Head of caudate nucleus (tissue), 42 donors: ENCODE data around the gene KLHL35.

Experiments
- DNase-seq, 42 donors: peaks; one replicate each; pipeline versions ENCODE4 v3.0.0 to v3.0.0-alpha.2; 2020 to 2021; ENCODE audit warnings: mixed read lengths in 7 of 42
- intact Hi-C: fragments of 100-400 bp; cut with DNase I; formaldehyde crosslinking; loops from one replicate; pipeline ENCODE4 v1.15.0; 2022

KLHL35 gene

GRCh38 chr11:75471176-75471973, 38.4 kb upstream of the KLHL35 start:
- intact Hi-C loops: no loop called here
- DNase-seq: no peak

GRCh38 chr11:75470476-75471080, 37.6 kb upstream of the KLHL35 start:
- DNase-seq: no peak
- intact Hi-C loops: no loop called here

GRCh38 chr11:75469785-75470405, 36.9 kb upstream of the KLHL35 start:
- DNase-seq: no peak

GRCh38 chr11:75468534-75469340, 35.7 kb upstream of the KLHL35 start:
- no peak for DNase-seq
- intact Hi-C loops: no loop called here

More at GRCh38 chr11:75469785-75470405, 36.9 kb upstream of the KLHL35 start:
- intact Hi-C loops: no loop called here

DNA sequence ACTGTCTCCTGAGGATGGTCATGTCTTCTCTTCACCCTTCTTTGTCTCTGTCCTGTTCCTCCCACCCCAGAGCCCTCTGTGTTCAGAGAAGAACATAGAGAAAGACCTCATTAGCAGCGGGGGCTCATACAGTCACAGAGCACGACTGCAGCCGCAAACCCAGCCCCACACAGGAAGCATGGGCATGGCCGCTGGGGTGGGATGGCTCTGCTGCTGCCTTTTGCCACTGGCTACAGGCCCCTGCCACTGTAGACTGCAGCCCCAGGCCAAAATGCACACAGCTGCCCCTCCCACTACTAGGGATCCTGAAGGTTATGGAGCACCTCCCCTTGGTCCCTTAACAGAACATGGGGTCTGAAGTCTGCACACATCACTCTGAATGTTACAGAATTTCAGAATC, 34.9 kb upstream of the KLHL35 start:
- no peak for DNase-seq
- intact Hi-C loops: no loop called here

DNA sequence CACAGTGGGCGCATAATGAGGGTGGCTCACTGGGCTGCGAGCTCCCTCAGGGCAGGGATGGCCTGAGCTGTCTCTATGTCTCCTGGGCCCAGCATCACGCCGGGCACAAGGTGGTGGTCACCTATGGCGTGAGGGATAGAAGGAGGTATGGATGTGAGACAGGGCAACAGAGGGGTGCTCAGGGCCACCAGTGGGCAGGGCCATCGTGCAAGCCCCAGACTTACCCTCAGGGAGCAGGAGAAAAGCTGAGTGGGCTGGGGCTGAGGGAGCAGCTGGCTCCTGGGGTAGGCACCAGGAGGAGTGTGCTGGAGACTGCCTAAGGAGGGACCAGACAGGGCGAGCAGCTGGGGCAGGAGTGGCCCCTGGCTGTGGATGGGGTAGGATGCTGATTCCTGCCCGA, 34.3 kb upstream of the KLHL35 start:
- intact Hi-C loops: no loop called here
- DNase-seq: no peak

DNA sequence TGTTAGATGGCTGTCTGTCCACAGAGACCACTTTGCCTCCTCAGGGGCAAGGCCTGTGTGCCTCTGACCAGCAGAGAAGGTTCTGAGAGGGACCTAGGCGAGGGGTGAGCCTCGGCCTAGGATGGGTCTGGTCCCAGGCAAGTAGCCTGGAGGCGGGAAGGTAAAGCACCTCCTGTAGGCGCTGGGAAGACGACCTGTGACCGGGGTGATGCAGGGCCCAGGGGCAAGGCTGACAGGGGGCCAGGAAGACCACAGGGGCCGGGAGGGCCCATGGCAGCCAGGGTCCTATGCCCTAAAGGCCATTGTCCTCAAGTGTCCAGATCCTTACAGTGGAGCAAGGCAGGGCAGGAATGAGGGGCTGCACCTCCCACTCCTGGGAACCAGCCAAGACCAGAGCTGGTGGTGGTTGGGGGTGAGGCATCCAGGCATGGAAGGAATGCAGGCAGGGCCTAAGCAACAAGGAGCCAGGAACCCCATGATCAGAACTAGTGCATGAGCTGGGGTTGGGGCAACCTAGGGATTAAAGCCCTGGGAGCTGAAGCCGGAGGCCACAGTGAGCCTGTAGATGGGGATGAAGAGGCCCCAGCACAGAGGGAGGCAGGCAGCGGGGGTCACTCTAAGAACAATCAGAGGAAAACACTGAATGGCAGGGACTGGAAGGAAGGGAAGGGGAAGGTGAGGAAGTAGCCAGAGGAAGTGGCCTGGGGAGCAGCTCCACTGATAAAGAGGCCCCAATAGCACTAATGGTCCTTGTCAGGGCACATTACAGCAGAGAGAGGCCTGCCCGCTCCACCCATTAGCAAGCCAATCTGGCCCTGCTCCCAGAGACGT, 32.9 kb upstream of the KLHL35 start:
- no peak for DNase-seq
- intact Hi-C loops: no loop called here

DNA sequence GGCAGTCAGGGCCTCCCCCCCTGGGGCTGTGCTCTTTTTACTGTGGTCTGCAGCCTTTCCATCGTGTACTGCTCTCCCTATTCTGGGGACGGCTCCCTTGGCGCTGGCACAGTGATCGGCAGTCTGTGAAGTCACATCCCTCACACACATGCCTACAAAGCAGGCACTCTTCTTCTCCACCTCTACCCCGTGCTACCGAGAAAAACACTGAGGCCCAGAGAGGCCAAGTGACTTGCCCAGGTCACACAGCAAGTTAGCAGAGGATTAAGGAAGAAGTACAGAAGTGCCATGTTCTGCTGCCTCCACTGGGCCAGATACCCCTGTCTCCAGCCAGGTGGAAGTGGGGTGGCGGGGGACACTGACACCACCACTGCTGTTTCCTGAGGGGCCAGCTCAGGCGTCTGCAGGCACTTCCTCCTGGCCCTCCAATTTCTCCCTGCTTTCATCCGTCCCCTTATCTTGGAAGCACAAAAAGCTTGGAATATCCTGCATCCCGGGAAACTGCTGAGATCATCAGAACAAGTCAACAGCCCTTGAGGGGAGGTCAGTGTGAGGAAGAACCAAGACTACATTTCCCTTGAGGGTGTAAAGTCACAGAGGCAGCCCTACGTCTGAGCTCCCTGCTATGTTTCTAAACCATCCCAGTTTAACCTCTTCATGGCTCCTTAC, 30.2 kb upstream of the KLHL35 start:
- intact Hi-C loops: no loop called here
- DNase-seq: no peak

- intact Hi-C loops: no loop called here
Measured at GRCh38 chr11:75462117-75462653, 29.2 kb upstream of the KLHL35 start.

DNA sequence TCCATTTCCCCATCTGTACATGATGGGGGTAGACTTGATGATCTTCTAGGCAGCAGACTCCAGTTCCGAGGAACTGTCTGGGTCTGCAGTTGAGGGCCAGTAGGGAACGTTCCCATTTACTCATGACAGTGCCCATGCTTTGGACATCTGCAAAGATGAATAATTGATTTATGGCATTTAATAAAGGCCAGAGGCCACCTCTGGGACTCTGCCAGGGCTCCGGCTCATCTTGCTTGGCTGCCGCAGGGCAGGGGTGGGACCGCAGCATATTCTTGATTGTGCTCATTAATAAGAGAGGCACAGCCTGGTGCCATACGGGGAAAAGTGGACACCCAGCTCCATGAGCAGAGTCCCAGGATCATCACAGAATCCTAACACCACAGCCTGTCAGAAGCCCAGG, 28.1 kb upstream of the KLHL35 start:
- DNase-seq: no peak
- intact Hi-C loops: no loop called here

More at GRCh38 chr11:75462117-75462653, 29.2 kb upstream of the KLHL35 start:
- DNase-seq: no peak

GRCh38 chr11:75456596-75457183, 23.7 kb upstream of the KLHL35 start:
- intact Hi-C loops: no loop called here
- no peak for DNase-seq

- DNase-seq: no peak
Measured at GRCh38 chr11:75454987-75455386, 22.0 kb upstream of the KLHL35 start.

GRCh38 chr11:75453916-75454655, 21.1 kb upstream of the KLHL35 start:
- peak in 1 of 42 donors; percentile 39 for DNase-seq
- intact Hi-C loops: no loop called here

More at GRCh38 chr11:75454987-75455386, 22.0 kb upstream of the KLHL35 start:
- intact Hi-C loops: no loop called here

DNA sequence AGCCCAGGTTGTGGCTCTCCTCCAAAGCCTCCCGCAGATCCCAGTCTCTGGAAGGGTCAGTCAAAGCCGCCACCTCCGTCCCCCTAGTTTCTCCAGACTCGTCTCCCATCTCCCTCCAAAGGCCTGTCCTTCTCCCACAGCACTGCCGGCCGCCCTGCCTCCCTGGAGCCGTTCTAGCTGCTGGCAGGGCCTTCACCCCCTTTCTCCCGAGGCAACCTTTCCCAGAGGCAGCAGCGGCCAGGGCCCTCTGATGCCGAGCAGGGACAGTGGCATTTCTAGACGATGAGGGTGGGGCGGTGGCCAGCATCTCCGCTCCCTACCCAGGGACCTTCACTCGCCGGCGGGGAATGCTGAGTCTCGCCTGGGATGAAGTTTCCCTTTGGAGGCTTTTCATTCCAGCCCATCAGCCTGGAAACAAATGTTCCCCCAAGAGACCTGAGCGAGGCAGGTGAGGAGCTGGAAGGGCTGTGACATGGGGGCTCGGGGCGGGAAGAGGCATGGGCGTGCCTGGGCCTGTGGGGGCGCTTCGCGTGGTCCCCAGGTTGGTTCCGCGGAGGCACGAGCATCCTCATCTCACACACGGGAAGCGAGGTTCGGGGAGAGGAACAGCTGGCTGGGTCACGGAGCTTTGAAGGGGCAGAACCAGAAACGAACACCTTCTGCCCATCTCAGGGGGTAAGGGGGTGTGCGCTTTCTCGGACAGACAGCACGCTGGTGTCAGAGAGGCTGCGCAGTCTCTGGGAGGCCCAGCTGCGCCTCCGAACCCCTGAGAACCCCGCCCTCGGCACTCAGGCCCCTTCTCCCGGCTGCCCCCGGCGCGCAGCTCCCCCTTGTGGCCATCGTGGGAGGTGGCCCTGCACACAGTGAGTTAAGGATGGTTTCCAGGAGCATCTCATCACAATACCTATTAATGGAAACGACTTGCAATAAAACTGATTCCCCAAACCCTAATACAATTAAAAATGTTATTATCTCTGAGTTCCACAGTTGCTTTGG, 18.1 kb upstream of the KLHL35 start:
- intact Hi-C loops: no loop called here
- DNase-seq: no peak

GRCh38 chr11:75450236-75450635, 17.2 kb upstream of the KLHL35 start:
- intact Hi-C loops: no loop called here
- no peak for DNase-seq

GRCh38 chr11:75449776-75450175, 16.8 kb upstream of the KLHL35 start:
- intact Hi-C loops: no loop called here
- no peak for DNase-seq
